Measurements from ENCODE around the gene VWA8.

DNA sequence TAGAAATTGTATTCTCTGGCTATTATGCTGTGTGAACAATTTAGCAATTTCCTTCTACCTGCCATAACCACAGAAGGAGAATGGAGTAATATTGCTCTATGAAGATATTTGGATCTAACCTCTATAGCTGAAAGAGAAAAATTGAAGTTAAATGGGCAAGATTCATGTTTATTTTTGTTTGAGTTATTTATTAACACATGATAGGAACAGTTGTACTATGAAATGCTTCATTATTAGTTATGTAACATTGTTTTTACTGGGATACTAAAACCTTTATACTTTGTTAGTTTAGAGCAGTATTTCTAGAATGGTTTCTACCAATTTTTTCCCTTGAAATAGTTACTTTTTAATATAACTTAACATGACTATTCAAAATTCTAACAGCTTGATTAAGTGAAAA lies 27.3 kb upstream of the VWA8 start:
- TF ChIP-seq, protein P1, sequence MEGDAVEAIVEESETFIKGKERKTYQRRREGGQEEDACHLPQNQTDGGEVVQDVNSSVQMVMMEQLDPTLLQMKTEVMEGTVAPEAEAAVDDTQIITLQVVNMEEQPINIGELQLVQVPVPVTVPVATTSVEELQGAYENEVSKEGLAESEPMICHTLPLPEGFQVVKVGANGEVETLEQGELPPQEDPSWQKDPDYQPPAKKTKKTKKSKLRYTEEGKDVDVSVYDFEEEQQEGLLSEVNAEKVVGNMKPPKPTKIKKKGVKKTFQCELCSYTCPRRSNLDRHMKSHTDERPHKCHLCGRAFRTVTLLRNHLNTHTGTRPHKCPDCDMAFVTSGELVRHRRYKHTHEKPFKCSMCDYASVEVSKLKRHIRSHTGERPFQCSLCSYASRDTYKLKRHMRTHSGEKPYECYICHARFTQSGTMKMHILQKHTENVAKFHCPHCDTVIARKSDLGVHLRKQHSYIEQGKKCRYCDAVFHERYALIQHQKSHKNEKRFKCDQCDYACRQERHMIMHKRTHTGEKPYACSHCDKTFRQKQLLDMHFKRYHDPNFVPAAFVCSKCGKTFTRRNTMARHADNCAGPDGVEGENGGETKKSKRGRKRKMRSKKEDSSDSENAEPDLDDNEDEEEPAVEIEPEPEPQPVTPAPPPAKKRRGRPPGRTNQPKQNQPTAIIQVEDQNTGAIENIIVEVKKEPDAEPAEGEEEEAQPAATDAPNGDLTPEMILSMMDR (IDR thresholded peaks at IDR 0.05): no peak
- TF ChIP-seq RAD21 (IDR thresholded peaks at IDR 0.05; ENCODE audit: low read length) (no peak), POLR2AphosphoS5 (IDR thresholded peaks at IDR 0.05; ENCODE audit: low read depth, low read length) (no peak)
